Chondrocyte (in vitro differentiated cells): ENCODE data around the gene ADAR. TPM values are rescaled to one million over a fixed set of nuclear protein-coding genes. Genes with fewer than 3 reads are reported as not detected.

Experiments used
- DNase-seq: peaks from one replicate; pipeline ENCODE4 v3.0.0; 2021; ENCODE audit warnings: mixed read lengths, low spot score
- H3K27ac Mint-ChIP-seq: one replicate; pipeline ENCODE4 v1.8.0; 2021; ENCODE audit warnings: mild to moderate bottlenecking, moderate library complexity, mixed read lengths; ENCODE audit not compliant: unreplicated experiment
- H3K27me3 Mint-ChIP-seq: 2 replicates; pipeline ENCODE4 v1.8.0; 2021; ENCODE audit warnings: low read depth, mixed read lengths
- H3K36me3 Mint-ChIP-seq: 2 replicates; pipeline ENCODE4 v1.8.0; 2021; ENCODE audit warnings: low read depth, mixed read lengths
- H3K4me1 Mint-ChIP-seq: 2 replicates; pipeline ENCODE4 v1.8.0; 2021; ENCODE audit warnings: low read depth, mild to moderate bottlenecking, mixed read lengths
- H3K4me3 Mint-ChIP-seq: one replicate; pipeline ENCODE4 v1.8.0; 2021; ENCODE audit warnings: mild to moderate bottlenecking, moderate library complexity, mixed read lengths; ENCODE audit not compliant: unreplicated experiment
- H3K9me3 Mint-ChIP-seq: 2 replicates; pipeline ENCODE4 v1.8.0; 2021; ENCODE audit warnings: low read depth, mixed read lengths
- CTCF ChIP-seq: fragments of 200-600 bp; sonication (generic); IDR thresholded peaks from 2 replicates; pipeline ENCODE4 v1.5.0; 2021; ENCODE audit warnings: antibody characterized with exemption, mild to moderate bottlenecking, moderate library complexity
- total RNA-seq: library from RNA; stranded (reverse); gene quantifications from 3 replicates; pipeline ENCODE4 v1.2.1, GENCODE V29; 2021

ADAR gene
- total RNA-seq, 1 donor from 2014 or later = 125 TPM

DNA sequence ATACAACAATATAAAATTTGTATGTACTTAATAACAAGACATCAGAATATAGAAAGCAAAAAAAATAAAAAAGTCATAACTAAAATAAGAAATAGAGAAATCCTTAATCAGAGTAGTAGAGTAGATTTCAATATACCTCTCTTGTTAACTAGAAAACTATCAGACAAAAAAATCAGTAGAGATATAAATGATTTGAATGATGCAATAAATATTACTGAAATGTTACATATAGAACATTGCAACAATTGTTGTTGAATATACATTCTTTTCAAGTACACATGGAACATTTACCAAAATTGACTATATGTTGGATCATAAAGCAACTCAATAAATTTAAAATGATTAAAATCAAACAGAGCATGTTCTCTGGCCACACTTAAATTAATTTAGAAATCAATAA lies 31.9 kb upstream of the ADAR start:
- TF ChIP-seq CTCF = no peak
- H3K36me3 Mint-ChIP-seq = peaks cover 4% of the 10 kb centered on the region
- peaks cover 4% of the 10 kb centered on the region for H3K4me1 Mint-ChIP-seq
- no peak overlapping the region for H3K4me3 Mint-ChIP-seq
- peaks cover 17% of the 10 kb centered on the region for H3K27me3 Mint-ChIP-seq
- H3K9me3 Mint-ChIP-seq = peaks cover 21% of the 10 kb centered on the region
- DNase-seq = no peak
- no peak overlapping the region for H3K27ac Mint-ChIP-seq

GRCh38 chr1:154635171-154635570 lies 27.2 kb upstream of the ADAR start:
- Mint-ChIP-seq H3K27ac (no peak overlapping the region), H3K4me3 (no peak overlapping the region), H3K36me3 (peaks cover 4% of the 10 kb centered on the region), H3K27me3 (peaks cover 28% of the 10 kb centered on the region), H3K9me3 (peaks cover 13% of the 10 kb centered on the region), H3K4me1 (peaks cover 4% of the 10 kb centered on the region)
- DNase-seq = no peak
- TF ChIP-seq CTCF = no peak

DNA sequence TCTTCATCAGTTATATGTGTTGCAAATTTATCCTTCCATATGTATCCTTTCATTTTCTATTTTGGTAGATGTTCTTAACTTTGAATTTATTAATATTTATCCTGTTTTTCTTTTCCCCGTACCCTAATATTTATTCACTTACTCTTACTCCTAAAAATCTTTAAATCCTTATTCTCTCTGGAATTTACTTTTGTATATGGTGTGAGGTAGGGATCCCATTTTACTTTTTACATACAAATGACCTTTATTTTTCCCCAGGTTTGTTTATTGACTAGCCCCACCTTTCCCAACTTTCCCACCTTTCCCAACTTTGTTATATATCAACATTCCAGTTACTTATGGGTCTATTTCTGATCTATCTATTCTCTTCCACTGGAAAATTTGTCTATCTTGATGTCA lies 21.7 kb upstream of the ADAR start:
- TF ChIP-seq CTCF = no peak
- peaks cover 6% of the 10 kb centered on the region for H3K9me3 Mint-ChIP-seq
- H3K4me3 Mint-ChIP-seq = no peak overlapping the region
- H3K36me3 Mint-ChIP-seq = no peaks in the 10 kb centered on the region
- peaks cover 15% of the 10 kb centered on the region for H3K27me3 Mint-ChIP-seq
- H3K27ac Mint-ChIP-seq = no peak overlapping the region
- no peak for DNase-seq
- peaks cover 21% of the 10 kb centered on the region for H3K4me1 Mint-ChIP-seq

- Mint-ChIP-seq H3K4me3 (no peak overlapping the region), H3K27me3 (peaks cover 15% of the 10 kb centered on the region), H3K4me1 (peaks cover 26% of the 10 kb centered on the region), H3K27ac (no peak overlapping the region), H3K9me3 (peaks cover 6% of the 10 kb centered on the region), H3K36me3 (no peaks in the 10 kb centered on the region)
- DNase-seq = no peak
- no peak for TF ChIP-seq CTCF
These were observed 21.2 kb upstream of the ADAR start for GRCh38 chr1:154629061-154629674.

- H3K9me3 Mint-ChIP-seq = peaks cover 6% of the 10 kb centered on the region
- no peak for DNase-seq
- no peak for TF ChIP-seq CTCF
- no peaks in the 10 kb centered on the region for H3K36me3 Mint-ChIP-seq
- peaks cover 12% of the 10 kb centered on the region for H3K27me3 Mint-ChIP-seq
- H3K4me1 Mint-ChIP-seq = peaks cover 35% of the 10 kb centered on the region
- peak overlapping the region; percentile 100 for H3K27ac Mint-ChIP-seq
- H3K4me3 Mint-ChIP-seq = peak overlapping the region; percentile 96
These were observed 20.1 kb upstream of the ADAR start for GRCh38 chr1:154628121-154628405.
